ENCODE measurements around the gene TCN2.

DNA sequence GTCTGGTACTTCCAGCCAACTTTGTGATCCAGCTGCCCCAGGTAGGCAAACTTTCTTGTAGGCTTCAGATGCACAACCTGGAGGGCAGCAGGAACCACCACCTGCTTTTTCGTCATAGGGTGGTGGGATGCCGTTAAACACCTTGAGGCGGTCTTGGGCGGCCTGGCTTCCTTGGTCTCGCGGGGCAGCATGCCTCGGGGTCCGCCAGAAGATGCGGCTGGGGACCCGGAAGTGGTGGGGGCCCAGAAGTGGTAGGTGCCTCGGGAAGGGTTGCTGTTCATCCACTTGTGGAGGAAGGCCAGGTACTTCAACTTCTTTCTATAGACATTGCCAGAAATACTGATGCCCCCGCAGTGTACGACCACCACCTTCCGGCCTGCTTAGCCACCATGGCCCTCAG is 47.4 kb downstream of the TCN2 start:
- TF ChIP-seq POLR2A (IDR thresholded peaks at IDR 0.05) (no peak), EP300 (IDR thresholded peaks at IDR 0.05) (no peak)
- TF ChIP-seq, protein P1, sequence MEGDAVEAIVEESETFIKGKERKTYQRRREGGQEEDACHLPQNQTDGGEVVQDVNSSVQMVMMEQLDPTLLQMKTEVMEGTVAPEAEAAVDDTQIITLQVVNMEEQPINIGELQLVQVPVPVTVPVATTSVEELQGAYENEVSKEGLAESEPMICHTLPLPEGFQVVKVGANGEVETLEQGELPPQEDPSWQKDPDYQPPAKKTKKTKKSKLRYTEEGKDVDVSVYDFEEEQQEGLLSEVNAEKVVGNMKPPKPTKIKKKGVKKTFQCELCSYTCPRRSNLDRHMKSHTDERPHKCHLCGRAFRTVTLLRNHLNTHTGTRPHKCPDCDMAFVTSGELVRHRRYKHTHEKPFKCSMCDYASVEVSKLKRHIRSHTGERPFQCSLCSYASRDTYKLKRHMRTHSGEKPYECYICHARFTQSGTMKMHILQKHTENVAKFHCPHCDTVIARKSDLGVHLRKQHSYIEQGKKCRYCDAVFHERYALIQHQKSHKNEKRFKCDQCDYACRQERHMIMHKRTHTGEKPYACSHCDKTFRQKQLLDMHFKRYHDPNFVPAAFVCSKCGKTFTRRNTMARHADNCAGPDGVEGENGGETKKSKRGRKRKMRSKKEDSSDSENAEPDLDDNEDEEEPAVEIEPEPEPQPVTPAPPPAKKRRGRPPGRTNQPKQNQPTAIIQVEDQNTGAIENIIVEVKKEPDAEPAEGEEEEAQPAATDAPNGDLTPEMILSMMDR (IDR thresholded peaks at IDR 0.05), result no peak

Data from suprapubic skin (tissue), 3 donors.